Measurements from ENCODE around the gene EPHB6.

Gene EPHB6

DNA sequence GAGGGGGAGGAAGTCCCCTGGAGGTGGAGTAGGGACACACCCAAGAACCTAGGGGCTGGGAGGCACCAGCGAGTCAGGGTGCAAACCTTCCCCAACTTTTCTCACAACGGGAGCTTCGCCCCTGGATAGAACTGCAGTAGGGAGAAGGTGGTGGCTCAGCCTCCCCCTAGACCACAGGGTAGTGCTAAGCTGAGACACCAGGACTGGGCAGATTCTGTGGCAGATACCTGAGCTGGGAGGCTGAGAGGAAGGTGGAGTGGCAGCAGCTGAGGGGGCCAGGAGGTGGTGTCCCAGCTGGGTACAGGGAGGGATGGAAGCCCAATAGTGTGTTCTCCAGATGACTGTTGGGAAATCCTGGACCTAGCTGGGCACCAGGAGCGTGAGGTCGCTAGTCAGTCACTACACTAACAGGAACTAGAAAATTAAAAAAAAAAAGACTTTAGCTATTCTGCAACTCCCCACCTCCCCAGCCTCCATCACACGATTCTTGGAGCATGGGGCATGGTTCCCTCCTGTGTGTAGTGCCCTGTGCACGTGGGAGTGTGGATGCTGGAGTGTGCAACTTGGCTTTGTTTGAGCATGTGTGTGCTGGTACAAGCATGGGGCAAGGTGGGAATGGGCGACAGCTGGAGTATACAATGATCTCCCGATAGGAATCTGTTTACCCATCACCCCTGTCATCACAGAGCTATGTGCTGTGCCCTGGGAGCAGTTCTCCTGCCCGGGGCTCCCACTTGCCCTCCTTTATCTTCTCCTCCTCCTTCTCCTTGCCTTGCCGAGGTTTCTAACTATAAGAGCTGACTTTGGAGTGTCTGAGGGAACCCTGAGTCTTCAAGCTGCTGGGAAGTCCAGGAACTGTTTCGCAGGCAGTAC is 39.5 kb downstream of the EPHB6 start:
- no peak overlapping the region for H3K4me3 ChIP-seq (ENCODE audit: low read depth, low read length)

DNA sequence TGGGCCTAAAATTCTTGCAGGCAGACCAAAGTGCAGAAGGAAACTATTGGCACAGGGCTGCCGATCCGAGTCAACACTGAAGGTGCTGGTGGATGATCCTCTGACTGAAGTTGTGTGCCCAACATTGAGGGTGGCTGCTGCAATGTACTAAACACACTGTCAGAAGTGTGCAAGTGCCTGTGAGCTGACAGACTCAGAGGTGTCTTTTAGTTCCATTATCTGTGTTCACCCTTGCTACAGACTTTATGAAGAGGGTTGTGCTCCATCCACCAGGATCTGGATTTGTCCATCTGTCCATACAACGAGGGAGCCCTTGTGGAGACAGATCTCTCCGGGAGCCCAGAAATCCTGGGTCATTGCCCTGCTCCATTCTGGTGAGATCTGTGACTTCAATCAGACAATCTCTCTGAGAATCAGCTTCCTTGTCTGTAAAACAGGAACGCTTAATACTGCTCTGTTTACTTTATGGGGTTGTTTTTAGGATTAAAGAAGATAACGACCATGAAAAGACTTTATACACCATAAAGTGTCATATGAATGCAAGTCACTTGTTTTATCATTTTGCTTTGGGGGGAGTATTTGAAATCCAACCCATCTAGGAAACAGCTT is 40.2 kb downstream of the EPHB6 start:
- H3K4me3 ChIP-seq (ENCODE audit: low read depth, low read length) = no peak overlapping the region

DNA sequence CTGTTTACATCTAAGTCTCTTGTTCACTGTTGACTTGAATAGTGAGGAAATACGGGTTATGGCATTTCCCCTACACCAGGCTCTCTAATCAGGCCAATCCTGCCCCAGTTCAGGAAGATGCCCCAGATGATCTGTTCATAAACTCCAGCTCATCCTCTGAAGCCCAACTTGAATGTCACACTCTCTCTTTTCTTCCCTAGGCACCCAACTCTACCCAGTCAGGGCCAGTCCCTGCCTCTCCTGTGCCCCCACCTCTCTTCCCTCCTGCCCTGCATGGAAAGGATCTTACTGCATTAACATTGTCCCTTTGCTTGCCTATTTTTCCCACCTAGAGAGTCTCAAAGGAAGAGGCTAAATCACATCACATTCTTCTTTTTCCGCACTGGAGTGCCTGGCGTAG is 41.3 kb downstream of the EPHB6 start:
- no peak overlapping the region for H3K4me3 ChIP-seq (ENCODE audit: low read depth, low read length)

DNA sequence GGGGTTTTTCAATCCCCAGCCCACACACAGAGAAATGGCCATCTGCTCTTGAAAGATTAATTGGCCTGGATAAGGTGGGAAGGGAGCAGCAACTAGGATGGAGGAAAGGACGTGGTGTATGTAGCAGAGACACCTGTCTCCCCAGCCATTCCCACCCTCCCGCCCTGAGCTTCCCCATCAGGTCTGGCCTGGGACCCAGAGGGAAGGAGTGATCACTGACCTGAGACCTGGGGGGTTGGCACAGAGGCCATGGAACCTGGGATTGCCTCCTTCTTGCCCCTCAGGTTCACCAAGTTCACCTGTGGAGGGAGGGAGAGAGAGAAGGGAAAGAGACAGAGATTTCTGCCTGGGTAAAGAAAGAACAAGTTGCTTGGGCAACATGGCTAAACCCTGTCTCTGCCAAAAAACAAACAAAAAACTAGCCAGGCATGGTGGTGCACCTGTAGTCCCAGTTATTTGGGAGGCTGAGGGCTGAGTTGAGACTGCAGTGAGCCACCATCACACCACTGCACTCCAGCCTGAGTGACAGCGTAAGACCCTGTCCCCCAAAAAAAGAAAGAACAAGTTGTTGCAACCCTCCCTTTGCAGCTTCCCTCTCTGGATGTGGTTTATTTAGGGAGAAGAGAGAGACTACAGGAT is 42.0 kb downstream of the EPHB6 start:
- no peak overlapping the region for H3K4me3 ChIP-seq (ENCODE audit: low read depth, low read length)

DNA sequence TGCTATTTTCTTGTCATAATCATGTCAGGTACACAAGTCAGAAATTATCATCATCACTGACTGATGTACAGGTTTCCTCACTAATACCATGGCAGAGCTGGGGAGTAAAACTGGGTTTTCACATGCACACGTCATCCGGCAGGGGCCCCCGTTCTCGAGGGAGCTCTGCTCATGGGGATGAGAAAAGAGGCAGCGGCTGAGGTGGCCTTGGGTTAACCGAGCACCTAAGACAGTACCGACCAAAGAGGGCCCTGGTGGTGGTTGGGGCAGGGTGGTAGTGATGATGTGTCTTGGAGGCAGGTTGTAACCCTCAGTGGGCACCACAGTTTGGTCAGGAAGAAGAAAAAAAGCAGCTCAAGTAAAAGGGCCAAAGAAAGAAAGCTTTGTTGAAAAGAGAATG is 42.8 kb downstream of the EPHB6 start:
- H3K4me3 ChIP-seq (ENCODE audit: low read depth, low read length) = no peak overlapping the region

DNA sequence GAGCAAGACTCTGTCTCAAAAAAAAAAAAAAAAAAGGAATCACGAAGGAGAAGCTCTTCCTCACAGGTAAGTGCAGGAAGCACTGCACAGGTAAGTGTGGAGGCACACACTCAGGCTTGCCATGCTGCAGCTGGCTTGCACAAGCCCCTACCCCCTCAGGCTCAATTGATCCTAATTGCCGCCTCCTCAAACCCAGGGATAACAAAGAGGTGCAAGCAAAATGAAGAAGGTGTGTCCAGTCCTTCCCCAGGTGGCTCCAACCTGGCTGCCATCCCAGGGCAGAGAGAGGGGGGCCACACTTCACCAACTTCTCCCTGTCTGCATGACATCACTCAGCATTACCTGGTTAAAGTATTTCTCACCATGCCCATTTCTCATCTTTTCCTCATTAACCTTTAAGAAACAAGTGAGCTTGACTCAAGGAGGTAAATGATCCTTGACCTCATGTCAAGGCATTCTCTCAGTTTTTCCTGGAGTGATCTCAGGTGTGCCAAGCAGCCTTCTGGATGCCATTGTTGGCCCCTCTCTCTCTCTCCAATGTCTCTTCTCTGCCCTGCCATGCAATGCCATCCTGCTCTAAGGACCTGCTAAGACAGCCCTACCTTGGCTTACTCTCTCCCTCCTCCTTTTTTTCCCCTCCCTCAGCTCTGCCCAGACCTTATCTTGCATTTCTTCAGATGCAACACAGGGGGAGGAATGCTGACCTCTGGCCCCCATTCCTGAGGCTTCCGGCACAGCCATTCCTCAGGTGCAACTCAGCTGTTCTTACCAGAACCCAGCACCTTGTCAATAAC is 43.7 kb downstream of the EPHB6 start:
- no peak overlapping the region for H3K4me3 ChIP-seq (ENCODE audit: low read depth, low read length)

DNA sequence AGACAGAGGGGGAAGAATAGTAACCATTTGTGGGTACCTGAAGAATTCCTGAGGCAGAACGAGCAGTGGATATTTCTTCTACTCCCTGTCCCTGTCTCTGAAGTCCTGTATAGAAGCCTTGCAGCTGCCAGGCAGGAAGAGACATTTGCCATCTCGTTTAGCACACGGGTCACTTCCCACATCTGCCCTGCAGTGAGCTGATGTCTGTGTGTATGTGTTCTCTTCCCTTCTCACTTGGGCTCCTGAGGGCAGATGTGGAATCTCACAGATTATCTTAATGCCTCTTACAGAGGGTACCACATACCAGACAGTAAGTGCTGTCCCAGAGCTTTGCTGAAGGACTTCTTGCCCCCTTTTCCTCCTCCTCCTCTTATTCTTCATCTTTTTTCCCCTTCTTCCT is 44.8 kb downstream of the EPHB6 start:
- no peak overlapping the region for H3K4me3 ChIP-seq (ENCODE audit: low read depth, low read length)

DNA sequence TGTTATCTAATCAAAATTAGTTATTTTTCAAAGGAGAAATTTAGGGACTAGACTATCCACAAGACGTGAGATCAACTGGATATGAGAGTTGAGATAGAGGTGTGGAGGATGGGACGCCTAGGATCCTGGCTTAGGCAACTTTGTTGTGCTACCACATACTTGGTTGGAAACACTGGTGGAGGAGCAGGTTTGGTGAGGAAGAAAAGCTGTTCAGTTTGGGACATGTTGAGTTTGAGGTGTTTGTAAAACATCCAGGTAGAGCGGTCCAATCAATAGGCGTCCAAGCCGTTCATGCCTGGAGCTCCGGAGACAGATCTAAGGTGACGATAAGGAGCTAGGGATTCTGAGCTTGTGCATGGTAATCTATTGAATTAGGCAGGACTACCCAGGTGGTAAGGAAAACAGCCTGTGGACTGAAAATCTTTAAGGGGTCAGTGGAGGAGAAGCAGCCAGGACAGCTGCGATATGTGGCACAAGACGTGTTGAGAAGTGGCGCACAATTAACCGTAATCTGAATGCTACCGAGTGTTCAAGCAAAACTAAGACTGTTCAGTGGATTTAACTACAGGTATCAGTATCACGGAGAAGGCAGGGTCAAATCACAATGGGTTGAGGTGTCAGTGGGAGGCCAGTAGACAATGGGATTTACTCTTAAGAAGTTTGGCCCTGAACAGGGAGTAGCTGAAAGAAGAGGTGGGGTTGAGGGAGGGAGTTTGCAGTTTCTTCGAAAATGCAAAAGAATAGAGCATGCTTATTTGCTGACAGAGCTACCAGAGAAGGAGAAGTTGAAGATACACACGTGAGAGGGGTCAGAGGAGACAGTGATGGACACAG is 46.8 kb downstream of the EPHB6 start:
- no peak overlapping the region for H3K4me3 ChIP-seq (ENCODE audit: low read depth, low read length)

DNA sequence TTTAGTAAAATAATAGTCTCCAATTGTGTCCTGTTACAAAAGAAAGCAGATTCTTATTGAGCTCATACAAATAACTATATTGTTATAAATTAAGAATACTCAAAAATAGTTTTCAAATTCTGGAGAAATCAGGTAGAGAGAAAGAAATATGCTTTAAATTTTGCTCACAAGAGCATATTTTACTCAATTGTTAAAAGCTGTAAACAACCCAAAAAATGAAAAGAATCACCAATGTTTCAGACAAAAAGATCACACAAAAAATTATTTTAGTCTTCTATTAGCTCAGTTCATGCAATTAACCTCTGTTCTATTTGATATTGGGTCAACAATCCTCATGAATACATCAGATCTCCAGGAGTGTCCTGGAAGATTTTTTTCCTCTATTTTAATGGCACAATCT is 49.3 kb downstream of the EPHB6 start:
- no peak overlapping the region for H3K4me3 ChIP-seq (ENCODE audit: low read depth, low read length)

DNA sequence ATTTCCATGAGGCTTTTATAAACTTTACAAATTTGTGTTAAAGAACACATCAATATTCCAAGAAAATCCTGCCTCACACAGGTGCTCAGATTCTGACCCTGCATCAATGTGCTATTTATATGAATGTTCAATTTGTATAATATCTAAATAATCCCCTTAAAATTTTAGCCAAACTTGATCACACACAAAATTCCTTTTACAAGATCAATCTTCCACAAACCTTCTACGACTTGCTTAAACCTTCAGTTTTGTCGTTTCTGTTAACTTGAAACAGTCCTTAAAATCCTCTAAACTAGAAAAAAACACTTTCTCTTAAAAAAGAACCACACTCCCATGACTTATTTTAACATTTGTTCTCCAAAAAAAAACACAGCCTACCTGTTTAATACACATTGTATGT is 50.9 kb downstream of the EPHB6 start:
- no peak overlapping the region for H3K4me3 ChIP-seq (ENCODE audit: low read depth, low read length)

DNA sequence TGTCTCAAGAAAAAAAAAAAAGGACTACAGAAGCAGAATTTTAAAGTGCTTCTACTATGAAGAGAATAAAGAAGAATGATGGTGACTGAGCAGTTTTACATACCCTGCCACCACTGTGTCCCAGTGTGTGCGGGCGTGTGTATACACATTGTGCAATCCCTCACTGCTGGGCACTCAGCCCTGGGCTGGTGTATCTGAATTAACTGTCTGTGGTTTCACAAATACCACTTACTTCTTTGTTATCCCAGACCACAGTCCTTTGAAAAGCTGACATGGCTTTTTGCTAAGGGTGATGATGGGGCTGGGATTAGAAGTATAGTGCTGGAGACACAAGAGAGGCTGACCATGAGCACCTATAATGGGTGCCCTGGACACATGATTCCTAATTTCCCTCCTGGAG is 51.8 kb downstream of the EPHB6 start:
- no peak overlapping the region for H3K4me3 ChIP-seq (ENCODE audit: low read depth, low read length)

DNA sequence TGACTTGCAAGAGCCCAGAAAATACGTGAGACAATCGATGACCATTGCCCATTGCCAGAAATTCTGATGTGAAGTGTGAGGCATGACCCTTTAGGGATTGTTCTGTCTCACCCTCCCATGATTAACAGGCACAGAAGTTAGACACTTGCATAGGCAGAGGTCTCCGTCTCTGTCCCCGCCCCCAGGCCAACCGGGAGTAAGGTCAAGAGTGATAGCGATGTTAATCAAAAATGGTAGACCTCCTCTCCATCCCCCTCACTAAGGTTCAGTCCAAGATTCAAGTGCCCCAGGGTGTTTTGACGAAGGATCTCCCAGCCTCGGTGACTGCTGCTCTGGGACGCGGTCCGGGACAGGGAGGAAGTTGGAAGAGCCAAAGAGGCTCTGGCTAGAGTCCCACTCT is 53.4 kb downstream of the EPHB6 start:
- H3K4me3 ChIP-seq (ENCODE audit: low read depth, low read length) = no peak overlapping the region

DNA sequence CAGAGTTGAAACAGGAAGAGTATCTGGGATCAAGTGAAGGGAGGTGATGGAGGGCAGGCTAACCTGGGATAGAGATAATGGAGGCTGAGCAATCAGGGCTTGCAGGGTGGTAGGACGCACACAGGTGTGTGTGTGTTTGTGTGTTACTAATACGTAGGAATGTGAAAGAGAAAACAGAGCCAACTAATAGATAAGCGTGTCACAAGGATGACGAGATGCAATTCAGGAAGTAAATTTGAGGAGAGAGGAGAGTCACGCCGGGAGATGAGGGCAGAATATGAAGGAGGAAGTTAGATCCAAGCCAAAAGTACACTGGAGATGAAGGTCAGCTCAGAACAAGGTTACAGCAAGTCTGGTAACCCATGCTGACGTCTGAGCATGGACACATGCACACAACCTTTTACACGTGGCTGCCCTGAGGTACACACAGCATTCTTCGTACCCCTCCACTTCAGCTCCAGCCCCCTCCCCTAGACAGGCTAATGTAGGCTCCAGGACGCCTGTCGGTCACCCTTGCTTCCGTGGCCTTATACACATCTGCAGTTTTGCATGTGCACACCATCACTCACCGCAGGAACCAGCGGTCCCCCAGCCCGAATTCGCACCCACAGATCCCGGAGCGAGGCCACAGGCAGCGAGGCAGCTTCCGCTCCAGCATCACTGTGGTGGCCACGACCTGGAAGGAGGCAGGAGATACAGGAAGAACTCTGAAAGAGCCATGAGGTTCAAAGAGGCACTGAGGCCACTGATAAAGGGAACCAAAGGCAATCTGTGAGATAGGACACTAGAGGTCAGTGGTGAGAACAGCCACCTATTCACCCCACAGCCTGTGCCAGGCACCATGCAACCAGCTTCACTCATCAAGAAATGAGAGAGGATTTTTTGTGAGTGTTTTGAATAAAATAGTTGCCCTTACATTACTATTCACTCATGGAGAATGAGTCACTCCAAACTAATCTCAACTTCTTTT is 54.3 kb downstream of the EPHB6 start:
- no peak overlapping the region for H3K4me3 ChIP-seq (ENCODE audit: low read depth, low read length)

DNA sequence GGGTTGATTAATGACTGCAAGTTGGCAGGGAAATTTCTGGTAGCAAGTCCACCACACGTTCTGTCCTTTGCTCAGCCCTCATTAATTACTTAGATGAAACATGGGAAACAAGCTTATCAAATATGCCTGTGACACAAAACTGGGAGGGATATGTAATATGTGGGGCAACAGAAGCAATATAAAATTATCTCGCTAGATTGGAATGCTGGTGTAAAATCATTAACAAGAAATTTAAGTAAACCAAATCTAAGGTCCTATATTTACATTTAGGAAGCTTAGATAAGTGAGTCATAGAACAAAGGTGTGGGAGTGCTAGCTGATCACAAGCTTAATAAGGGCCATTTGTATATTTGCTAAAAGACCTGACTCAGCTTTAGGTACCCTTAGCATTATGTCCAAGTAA is 55.2 kb downstream of the EPHB6 start:
- no peak overlapping the region for H3K4me3 ChIP-seq (ENCODE audit: low read depth, low read length)

DNA sequence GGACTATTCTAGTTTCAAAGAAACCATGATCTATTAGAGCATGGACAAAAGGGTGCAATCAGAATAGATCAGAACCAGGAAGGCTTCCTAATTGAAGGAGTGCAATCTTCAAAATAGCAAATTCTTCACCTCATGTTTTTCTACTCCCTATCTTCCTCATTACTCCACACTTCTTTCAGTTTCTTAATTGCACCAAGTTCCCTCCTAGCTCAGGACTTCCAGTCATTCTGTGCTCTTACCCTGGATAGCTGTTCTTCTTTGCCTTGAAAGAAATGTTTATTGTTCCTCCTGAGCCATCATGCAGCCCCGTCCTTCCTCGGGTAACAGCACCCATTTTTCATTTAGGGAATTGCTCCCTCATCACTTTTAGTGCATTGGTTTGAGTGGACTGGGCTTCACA is 55.6 kb downstream of the EPHB6 start:
- no peak overlapping the region for H3K4me3 ChIP-seq (ENCODE audit: low read depth, low read length)

DNA sequence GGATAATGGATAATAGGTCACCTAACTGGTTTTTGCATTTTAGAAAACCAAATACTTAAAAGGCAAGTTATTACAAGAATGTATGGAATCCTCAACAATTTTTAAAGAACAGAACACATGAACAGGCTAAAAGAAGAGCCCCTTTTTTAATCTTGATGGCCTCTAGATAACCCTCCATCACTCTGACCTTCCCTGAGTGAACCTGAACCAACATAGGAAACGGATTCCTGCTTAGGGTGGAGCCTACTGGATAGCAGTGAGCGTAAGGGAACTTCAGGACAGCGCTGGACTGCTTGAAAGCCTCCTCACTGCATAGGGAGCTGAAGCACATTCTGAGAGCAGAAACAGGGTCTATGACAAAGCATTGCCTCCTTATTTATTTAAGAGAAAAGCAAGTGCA is 58.2 kb downstream of the EPHB6 start:
- H3K4me3 ChIP-seq (ENCODE audit: low read depth, low read length) = no peak overlapping the region

DNA sequence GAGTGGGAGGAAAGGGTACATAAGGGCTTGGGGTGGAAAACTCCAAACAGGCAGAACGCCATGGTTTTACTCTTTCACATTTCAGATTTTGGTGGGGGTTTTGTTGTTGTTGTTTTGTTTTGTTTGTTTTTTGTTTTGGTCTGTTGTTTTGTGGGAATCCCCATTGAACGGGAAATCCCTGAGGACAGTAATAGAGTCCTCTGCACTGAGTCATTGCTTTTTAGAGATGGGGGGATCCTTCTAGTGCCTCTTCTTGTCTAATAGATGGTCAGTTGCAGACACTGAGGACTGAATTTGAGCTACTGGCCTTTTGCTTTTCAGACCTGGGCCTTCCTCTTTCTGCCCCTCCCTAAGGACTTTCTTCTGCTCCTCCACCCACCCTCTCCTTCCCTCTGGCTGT is 58.7 kb downstream of the EPHB6 start:
- no peak overlapping the region for H3K4me3 ChIP-seq (ENCODE audit: low read depth, low read length)

DNA sequence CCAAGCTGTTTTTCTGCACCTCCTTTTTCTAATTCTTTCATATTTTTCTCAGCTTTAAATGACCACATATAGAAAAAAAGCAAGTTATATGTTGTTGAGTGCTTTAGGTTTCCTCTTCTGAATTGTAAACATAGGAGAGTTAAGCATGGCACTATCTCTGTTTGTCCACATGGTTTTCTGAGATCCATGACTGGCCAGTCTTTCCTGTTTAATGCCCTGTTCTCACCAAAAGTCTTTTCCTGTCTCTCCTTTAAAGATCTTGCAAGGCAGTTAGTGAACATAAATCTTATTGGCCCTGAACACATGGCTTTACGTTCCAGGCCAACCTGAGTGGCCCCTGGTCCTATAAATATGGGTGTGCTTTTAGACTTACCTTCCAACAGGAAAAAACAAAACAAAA is 59.2 kb downstream of the EPHB6 start:
- no peak overlapping the region for H3K4me3 ChIP-seq (ENCODE audit: low read depth, low read length)

DNA sequence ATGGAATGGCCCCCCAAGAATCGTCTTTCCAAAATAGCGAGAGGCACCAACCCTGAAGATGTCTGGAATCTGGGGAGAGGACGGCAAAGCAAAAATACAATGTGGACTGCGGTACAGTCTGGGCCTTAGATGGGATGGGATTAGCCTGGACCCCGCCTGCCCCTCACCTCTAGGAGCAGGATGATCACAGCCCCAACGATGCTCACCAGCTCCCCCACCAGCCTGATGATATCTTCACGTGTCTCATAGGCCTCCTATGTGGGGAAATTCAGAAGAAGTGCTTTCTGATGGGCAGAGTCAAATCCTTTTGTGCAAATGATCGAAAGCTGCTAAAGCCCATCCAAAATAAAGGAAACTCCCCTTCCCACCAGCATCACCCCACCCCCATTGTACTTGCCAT is 60.4 kb downstream of the EPHB6 start:
- H3K4me3 ChIP-seq (ENCODE audit: low read depth, low read length) = no peak overlapping the region
